ENCODE data around the gene PPM1H. TPM values are rescaled to one million over a fixed set of nuclear protein-coding genes. Genes with fewer than 3 reads are reported as not detected.

The PPM1H gene
- total and polyA plus RNA-seq, 10 of the 15 experiments (the other 5 are each of a cell fraction or from before 2014, with no cell fraction given), result 0.11 to 0.83 (median 0.49) TPM

DNA sequence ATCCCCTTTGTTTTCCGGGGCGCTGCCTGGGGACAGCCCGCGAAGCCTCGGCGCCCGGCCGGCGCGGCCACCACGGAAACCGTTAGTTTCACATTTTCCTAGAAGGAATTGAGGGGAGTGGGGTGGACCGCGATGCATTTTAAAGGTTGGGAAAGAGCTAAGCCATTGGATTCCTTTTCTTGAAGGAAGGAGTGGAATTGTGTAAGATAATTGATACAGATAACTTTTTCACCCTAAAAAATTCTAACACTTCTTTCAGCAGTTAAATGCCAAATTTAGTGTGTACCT, 331.2 kb downstream of the PPM1H start:
- Histone ChIP-seq H3K79me2 (ENCODE audit: control insufficient read depth, insufficient read depth, low read length) (peaks cover 36% of the 10 kb centered on the region), H4K20me1 (ENCODE audit: control insufficient read depth, insufficient read depth) (no peaks in the 10 kb centered on the region), H3K4me1 (ENCODE audit: control insufficient read depth, insufficient read depth, low read length) (peaks cover 17% of the 10 kb centered on the region; the same call in 1 of the 2 replicates), H3K4me2 (ENCODE audit: control insufficient read depth, insufficient read depth) (peak overlapping the region; percentile 83; the same call in 1 of the 2 replicates), H3K27ac (ENCODE audit: control insufficient read depth, insufficient read depth) (peak overlapping the region; percentile 99), H3K4me3 (peak overlapping the region; percentile 77), H3K27me3 (replicated peaks in 1 of 2; ENCODE audit: control insufficient read depth in 2 of 2, insufficient read depth in 2 of 2, low read length in 1 of 2) (no peaks in the 10 kb centered on the region), H3K9ac (ENCODE audit: control insufficient read depth, insufficient read depth, low read length) (peak overlapping the region; percentile 99), H2AFZ (ENCODE audit: control insufficient read depth, low read depth, low read length) (no peak overlapping the region), H3K9me3 (replicated peaks; ENCODE audit: control insufficient read depth, insufficient read depth, low read length) (no peaks in the 10 kb centered on the region), H3K36me3 (ENCODE audit: control insufficient read depth in 2 of 2, insufficient read depth in 2 of 2, low read length in 1 of 2) (no peaks in the 10 kb centered on the region; a peak in 1 of 4 replicates)
- ATAC-seq (no peak), DNase-seq (ENCODE audit: low read depth, low spot score) (no peak), FAIRE-seq (no peak)
- CTCF ChIA-PET, result interaction anchor here (0.7 to 2.7 kb wide), 11 partner anchors 11 to 209 kb away, joined by 3 to 35 read pairs (median 5); partner anchors contain the start of gene MON2
- POLR2A ChIA-PET, result interaction anchor here (0.6 to 1.7 kb wide), 4 partner anchors 10 to 39 kb away, joined by 3 to 7 read pairs (median 5); no protein-coding TSS in a partner anchor
- BruUV-seq (replicated peaks), result TSS peak; percentile 69
- TF ChIP-seq RAD21 (IDR thresholded peaks at IDR 0.05; ENCODE audit: insufficient read depth, low read depth, low read length) (no peak), WRNIP1 (IDR thresholded peaks at IDR 0.05; ENCODE audit: borderline replicate concordance, low read depth, low read length) (no peak), RELB (IDR thresholded peaks at IDR 0.05; ENCODE audit: low read depth) (0 out of 2 replicates have a peak, but pooled peaks have one; percentile 77), RUNX3 (IDR thresholded peaks at IDR 0.05; ENCODE audit: low read length) (peak; percentile 28; the same call in 1 of the 2 replicates), FOXM1 (IDR thresholded peaks at IDR 0.05; ENCODE audit: low read depth, low read length) (0 out of 2 replicates have a peak, but pooled peaks have one; percentile 13), TCF7 (IDR thresholded peaks at IDR 0.05; ENCODE audit: borderline replicate concordance) (no peak), MTA3 (IDR thresholded peaks at IDR 0.05; ENCODE audit: borderline replicate concordance, low read length) (0 out of 2 replicates have a peak, but pooled peaks have one; percentile 26), IKZF2 (IDR thresholded peaks at IDR 0.05) (peak; percentile 8 to 65; a peak in 3 of 4 replicates), SUPT20H (IDR thresholded peaks at IDR 0.05; ENCODE audit: borderline replicate concordance, control insufficient read depth, low read depth, low read length) (no peak), RFX5 (IDR thresholded peaks at IDR 0.05; ENCODE audit: low read depth, low read length) (no peak), FOS (IDR thresholded peaks at IDR 0.05; ENCODE audit: borderline replicate concordance, extremely low read depth, insufficient read length) (no peak), CHD1 (IDR thresholded peaks at IDR 0.05; ENCODE audit: low read depth, low read length) (0 out of 2 replicates have a peak, but pooled peaks have one; percentile 24), SIN3A (IDR thresholded peaks at IDR 0.05; ENCODE audit: low read depth, low read length) (0 out of 2 replicates have a peak, but pooled peaks have one; percentile 58), EED (IDR thresholded peaks at IDR 0.05; ENCODE audit: low read depth) (peak; percentile 83), CBFB (IDR thresholded peaks at IDR 0.05; ENCODE audit: low read depth) (peak; percentile 3; the same call in 1 of the 2 replicates), YY1 (IDR thresholded peaks at IDR 0.05; ENCODE audit: low read depth, low read length) (0 out of 2 replicates have a peak, but pooled peaks have one; percentile 77)
- WGBS (ENCODE audit: insufficient coverage, insufficient replicate concordance, low lambda C conversion rate, missing lambda C conversion rate), result 0% methylated on average over 14 of the region's 14 CpGs
- SMC1A ChIA-PET (ENCODE audit: uncharacterized antibody, unreplicated experiment), result interaction anchor here (1.0 to 3.1 kb wide), 11 partner anchors 11 to 194 kb away, joined by 3 to 13 read pairs (median 3); no protein-coding TSS in a partner anchor
- in situ Hi-C loops (cut with MboI), result no loop called here
- intact Hi-C loops (cut with micrococcal nuclease; ENCODE audit: unreplicated experiment), result loop anchor here (2.0 to 10.0 kb wide), 5 partner anchors 129 to 701 kb away; partner anchors contain the start of genes MON2 and USP15
- RAD21 ChIA-PET (ENCODE audit: unreplicated experiment), result interaction anchor here (0.8 to 3.3 kb wide), 17 partner anchors 11 to 339 kb away, joined by 3 to 22 read pairs (median 4); partner anchors contain the start of gene MON2

Measured in GM12878 (cell line).